Fibroblast of pulmonary artery (primary cell): ENCODE results near the gene FAM83F.
A peak's percentile ranks its signal among the peaks of the same experiment; 100 is the strongest.
"Not testable (repeated sequence)": the region's sequence is repeated elsewhere in the genome, so short reads cannot be mapped to it uniquely, and the experiment has no call there.

Source experiments
- DNase-seq: peaks from one replicate; pipeline ENCODE4 v3.0.0-alpha.2; 2010; ENCODE audit warnings: low read depth
- H3K4me3 ChIP-seq: replicated peaks from 2 replicates; pipeline ENCODE4 v1.5.1; 2011; ENCODE audit warnings: low read depth, mild to moderate bottlenecking, control low read depth, low read length, moderate library complexity
- TF ChIP-seq, protein P1 (sequence below): IDR thresholded peaks from 2 replicates; pipeline ENCODE4 v1.5.1; 2011; ENCODE audit warnings: mild to moderate bottlenecking, control low read depth, low read length, inconsistent platforms; ENCODE audit errors: missing control alignments

FAM83F gene

DNA sequence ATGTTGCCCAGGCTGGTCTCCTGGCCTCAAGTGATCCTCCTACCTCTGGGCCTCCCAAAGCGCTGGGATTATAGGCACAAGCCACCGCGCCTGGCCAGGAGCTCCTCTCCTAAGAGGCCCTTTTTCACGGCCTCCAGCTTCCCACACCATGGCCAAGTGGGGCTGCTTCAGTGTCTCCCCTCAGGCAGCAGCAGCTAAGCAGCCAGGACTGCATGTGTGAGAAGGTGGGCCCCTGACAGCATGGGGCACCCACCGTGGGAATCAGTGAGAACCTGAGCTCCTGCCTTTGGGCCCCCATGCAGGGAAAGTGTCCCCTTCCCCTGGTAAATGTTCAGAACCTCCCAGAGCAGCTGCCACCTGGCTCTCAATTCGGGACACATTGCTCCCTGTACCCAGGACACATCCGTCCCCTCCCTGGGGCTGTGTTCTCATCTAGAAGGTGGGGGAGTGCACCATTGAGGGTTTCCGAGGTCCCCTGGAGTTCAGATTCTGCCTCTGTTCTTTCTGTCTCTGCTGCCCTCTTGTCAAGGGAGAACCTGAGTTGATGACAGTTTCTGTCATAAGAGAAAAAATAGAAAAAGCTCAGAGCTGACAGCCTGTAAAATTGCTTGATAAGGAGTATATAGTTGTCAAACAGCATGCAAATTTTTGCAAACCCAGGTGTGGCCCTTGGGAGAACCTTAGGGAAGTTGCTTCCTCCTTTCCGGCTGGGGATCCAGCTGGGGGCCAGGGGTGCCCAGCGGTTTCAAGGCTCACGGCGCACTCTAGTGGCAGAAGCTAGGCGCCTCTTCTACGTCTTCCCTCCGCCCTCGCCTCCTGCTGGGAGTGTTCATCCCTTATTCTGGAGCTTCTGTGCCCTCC is 29.7 kb downstream of the FAM83F start:
- no peak overlapping the region for H3K4me3 ChIP-seq
- peak; percentile 66 for DNase-seq
- TF ChIP-seq, protein P1, sequence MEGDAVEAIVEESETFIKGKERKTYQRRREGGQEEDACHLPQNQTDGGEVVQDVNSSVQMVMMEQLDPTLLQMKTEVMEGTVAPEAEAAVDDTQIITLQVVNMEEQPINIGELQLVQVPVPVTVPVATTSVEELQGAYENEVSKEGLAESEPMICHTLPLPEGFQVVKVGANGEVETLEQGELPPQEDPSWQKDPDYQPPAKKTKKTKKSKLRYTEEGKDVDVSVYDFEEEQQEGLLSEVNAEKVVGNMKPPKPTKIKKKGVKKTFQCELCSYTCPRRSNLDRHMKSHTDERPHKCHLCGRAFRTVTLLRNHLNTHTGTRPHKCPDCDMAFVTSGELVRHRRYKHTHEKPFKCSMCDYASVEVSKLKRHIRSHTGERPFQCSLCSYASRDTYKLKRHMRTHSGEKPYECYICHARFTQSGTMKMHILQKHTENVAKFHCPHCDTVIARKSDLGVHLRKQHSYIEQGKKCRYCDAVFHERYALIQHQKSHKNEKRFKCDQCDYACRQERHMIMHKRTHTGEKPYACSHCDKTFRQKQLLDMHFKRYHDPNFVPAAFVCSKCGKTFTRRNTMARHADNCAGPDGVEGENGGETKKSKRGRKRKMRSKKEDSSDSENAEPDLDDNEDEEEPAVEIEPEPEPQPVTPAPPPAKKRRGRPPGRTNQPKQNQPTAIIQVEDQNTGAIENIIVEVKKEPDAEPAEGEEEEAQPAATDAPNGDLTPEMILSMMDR = peak; percentile 94

DNA sequence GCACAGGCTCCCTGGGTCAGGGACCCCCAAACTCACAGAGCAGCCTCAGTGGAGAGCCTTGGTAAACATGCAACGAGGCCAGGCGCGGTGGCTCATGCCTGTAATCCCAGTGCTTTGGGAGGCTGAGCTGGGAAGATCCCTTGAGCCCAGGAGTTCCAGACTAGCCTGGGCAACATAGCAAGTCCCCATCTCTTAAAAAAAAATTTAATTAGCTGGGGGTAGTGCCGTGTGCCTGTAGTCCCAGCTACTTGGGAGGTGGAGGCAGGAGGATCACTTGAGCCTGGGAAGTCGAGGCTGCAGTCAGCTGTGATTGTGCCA is 30.3 kb downstream of the FAM83F start:
- DNase-seq, H3K4me3 ChIP-seq: not testable (repeated sequence)

DNA sequence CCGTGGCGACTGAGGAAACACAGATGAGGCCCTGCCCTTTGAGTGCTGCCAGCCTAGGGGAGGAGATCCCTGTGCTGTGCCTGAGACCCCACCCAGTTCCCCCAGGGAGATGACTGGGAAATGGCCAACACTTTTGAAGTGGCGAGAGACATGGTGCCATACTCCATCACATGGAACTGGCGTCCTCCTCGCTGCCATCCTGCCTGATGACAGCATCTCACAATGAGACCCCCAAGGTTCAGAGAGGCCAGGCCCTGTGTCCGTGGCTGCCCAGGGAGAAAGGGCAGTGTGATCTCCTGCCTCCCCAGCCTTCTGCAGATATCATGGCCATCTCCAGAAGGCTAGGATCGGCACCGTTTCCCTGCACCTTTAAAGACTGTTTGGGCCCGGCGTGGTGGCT is 31.1 kb downstream of the FAM83F start:
- TF ChIP-seq, protein P1 = no peak
- no peak overlapping the region for H3K4me3 ChIP-seq
- DNase-seq = no peak

DNA sequence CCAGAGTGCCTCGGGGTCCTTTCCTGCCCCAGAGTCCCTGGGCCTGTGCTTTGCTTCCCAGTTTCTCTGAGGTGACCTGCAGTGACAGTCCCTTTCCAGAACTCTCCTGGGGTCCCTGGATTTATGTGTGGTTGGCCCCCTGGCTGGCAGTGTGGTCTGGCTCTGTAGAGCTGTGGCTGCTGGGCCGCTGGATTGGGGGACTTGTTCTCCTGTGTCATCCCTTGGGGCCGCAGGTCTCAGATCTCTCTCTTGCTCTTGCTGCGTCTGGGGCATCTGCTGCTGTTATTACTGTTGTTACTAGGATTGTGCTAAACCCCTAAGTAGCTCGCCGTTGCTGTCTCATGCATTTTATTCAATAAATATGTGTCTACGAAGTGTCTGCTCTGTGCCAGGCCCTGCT is 31.9 kb downstream of the FAM83F start:
- H3K4me3 ChIP-seq = no peak overlapping the region
- no peak for DNase-seq
- TF ChIP-seq, protein P1 = no peak

DNA sequence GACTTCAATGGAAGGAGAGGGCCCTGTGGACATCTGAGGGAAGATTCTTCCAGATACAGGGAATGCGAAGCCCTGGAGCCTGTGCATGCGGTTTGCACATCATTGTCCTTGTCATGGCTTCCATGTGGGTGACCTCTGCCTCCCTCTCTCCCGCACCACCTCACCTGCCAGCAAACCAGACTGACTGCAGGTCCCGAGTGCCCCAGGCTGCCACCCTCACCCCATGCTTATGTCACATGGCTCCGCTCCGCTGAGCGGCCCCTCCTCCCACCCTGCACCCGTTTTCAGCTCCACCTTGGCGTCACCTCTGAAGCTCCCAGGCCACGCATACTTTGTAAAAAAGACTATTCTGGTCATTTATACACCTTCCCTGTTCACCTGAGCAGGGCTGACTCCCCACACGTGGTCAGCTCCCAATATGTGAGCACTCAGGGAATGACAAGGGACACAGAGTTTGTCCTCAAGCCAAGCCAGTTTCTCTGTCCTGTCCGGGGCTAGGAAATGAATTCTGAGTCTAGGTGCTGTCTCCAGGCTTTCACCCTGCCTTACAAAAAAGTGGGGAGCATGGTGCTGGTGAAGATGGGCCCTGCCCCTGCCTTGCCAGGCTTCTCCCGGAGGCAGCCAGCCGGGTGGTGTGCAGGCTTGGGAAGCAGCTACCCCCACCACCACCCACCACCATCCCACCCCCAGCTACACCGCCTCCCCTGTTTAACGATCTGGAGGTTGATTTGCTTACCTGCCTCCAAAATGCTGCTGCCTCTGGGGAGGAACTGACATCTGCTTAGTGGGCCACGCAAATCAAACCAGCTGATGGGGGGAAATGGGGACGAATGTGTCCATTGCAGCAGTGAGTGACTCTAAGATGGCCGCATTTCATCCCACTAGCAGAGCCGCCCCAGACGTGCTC is 32.7 kb downstream of the FAM83F start:
- TF ChIP-seq, protein P1 = no peak
- DNase-seq = no peak
- H3K4me3 ChIP-seq = no peak overlapping the region

DNA sequence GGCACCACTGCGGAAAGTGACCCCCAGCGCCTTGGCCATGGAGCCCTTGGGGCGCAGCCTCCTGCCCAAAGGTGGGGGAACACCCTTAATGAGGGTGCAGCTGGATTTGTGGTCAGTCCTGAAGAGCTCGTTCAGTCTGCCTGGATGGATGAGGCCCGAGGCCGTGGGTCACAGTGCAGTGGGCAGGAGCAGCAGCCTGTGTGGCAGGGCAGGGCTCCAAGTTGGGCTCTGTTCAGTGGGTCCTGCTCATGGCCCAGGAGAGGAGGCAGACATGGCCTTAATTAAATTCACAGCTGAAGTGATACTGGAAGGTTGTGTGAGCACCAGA is 33.3 kb downstream of the FAM83F start:
- no peak overlapping the region for H3K4me3 ChIP-seq
- TF ChIP-seq, protein P1 = no peak
- DNase-seq = no peak

DNA sequence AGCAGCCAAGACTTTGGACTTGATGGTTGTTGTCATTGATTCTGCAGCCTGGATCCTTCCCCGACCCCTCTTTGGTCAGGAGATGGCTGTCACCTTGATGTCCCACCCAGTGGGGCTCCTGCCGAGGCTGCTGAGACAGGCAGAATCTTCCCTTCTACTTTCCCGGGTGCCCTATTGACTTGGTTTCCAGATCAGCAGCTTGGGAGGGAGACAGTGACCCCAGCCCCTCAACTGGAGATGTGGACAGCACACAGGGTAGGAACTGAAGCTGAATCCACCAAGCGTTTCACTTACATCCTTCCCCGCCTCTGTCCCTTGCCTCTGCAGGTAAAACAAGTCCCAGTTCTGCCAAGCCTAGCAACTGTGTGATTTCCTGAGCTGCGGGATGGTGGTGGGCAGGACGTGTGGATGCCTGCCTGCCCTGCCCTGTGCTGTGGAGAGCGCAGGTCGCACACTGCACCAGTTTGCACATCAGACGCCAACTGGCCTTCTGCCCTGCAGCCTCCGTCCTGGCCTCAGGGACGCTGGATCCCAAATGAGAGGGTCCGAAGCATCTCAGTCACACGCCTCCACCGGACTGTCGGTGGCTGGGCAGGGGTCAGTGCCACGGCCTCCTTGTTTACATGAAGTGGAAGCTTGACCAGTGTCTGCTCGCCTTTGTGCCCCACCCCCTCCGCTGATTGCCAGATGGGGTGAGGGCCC is 34.6 kb downstream of the FAM83F start:
- TF ChIP-seq, protein P1 = no peak
- no peak overlapping the region for H3K4me3 ChIP-seq
- DNase-seq = no peak
